Breast epithelium (tissue), 3 donors: ENCODE results near the gene C11orf58.

Source experiments
- POLR2A ChIP-seq: fragments of 450-650 bp; IDR thresholded peaks from one replicate; pipeline ENCODE4 v1.6.1; 2016; ENCODE audit warnings: antibody characterized with exemption, mild to moderate bottlenecking, moderate library complexity
- POLR2AphosphoS5 ChIP-seq, 3 donors: sonication (generic); formaldehyde crosslinking; IDR thresholded peaks; one replicate each; pipeline ENCODE4 v1.6.1; 2017; ENCODE audit warnings: antibody characterized with exemption in 3 of 3

DNA sequence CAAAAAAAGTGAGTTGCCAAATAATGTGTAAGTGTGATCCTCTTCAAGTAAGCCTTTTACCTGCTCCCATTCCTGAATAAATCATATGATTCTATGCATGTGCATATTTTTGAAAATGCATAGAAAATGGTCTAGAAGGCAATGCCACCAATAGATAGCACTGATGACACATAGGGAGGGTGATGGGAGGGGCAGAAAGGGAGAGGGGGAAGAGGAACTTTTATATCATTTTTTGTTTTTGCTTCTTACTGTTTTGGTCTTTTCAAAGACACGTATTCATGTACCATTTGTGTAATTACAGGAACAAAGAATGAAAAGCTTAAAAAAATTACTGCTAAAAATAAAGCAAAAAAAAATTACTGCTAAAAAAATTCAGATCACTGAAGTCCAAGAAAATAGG is 60.8 kb downstream of the C11orf58 start:
- no peak for TF ChIP-seq POLR2A
- no peak for TF ChIP-seq POLR2AphosphoS5 (IDR thresholded peaks at IDR 0.05)
